Measurements from ENCODE around the gene TP63. TPM values are rescaled to one million over a fixed set of nuclear protein-coding genes. Genes with fewer than 3 reads are reported as not detected.
A peak's percentile ranks its signal among the peaks of the same experiment; 100 is the strongest.

TP63 gene
- polyA plus RNA-seq, 1 experiment = not detected

DNA sequence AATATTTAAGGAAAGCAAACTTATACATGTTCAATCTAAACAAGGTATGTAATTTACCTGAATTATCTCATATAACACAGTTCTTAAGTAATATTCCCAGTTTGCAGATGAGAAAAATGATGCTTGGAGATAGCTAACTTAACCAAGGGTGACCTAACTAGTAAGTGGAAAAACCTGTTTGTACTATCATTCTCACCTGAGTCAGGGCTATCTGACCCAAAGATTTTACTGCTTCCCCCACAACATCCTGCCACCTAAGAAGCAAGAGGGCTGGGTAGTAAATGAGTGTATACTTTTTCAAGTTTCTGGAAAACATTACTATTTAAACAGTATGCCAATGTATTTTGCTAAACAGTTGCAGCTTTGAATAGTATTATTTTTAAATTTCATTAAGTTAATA is 10.6 kb downstream of the TP63 start:
- no peaks in the 10 kb centered on the region for H3K9me3 ChIP-seq (ENCODE audit: control insufficient read depth, insufficient read depth, low read length)
- ChIA-PET POLR2A (no interaction called here), CTCF (no interaction called here)
- H3K27me3 ChIP-seq (ENCODE audit: control insufficient read depth, insufficient read depth, low read length) = no peaks in the 10 kb centered on the region
- no peak for DNase-seq (ENCODE audit: low read depth, low spot score)
- no peak overlapping the region for H3K27ac ChIP-seq (ENCODE audit: low read depth, low read length)
- no peak overlapping the region for H3K4me3 ChIP-seq (ENCODE audit: low read depth, low read length)
- TF ChIP-seq, protein P1, sequence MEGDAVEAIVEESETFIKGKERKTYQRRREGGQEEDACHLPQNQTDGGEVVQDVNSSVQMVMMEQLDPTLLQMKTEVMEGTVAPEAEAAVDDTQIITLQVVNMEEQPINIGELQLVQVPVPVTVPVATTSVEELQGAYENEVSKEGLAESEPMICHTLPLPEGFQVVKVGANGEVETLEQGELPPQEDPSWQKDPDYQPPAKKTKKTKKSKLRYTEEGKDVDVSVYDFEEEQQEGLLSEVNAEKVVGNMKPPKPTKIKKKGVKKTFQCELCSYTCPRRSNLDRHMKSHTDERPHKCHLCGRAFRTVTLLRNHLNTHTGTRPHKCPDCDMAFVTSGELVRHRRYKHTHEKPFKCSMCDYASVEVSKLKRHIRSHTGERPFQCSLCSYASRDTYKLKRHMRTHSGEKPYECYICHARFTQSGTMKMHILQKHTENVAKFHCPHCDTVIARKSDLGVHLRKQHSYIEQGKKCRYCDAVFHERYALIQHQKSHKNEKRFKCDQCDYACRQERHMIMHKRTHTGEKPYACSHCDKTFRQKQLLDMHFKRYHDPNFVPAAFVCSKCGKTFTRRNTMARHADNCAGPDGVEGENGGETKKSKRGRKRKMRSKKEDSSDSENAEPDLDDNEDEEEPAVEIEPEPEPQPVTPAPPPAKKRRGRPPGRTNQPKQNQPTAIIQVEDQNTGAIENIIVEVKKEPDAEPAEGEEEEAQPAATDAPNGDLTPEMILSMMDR (IDR thresholded peaks at IDR 0.05; ENCODE audit: low read depth, low read length) = no peak

DNA sequence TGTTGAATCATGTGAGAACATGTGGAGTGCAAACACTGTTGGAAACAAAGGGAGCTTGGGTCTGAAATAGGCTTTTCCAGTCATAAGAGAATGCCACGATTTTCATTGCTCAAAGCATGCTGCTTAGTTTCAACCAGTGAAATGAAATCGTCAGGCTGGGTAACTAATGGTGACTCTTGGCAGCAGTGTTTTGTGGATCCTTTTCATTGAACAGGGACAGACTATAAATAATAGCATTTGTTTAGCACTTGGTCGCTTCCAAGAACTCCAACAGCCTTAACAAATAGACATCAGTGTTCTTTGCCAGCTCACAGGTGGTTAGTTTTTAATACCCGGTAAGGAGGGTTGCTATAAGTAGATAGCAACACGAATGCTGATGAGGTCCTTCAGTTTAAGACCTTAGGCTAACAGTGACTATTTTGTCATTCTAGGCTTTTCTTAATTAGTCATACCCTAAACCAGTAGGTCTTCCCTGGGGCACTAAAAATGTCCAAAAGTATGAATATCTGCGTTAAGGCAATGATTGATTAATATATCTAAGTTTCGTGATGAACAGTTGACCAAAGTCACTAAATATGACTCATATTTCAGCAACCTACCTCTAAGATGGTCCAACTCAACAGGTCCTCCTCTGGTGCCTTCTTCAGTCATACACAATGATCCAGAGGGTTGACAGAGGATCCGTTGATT is 15.8 kb downstream of the TP63 start:
- TF ChIP-seq, protein P1 (IDR thresholded peaks at IDR 0.05; ENCODE audit: low read depth, low read length) = no peak
- no peak for DNase-seq (ENCODE audit: low read depth, low spot score)
- ChIA-PET POLR2A (no interaction called here), CTCF (no interaction called here)
- Histone ChIP-seq H3K27ac (ENCODE audit: low read depth, low read length) (no peak overlapping the region), H3K9me3 (ENCODE audit: control insufficient read depth, insufficient read depth, low read length) (no peaks in the 10 kb centered on the region), H3K4me3 (ENCODE audit: low read depth, low read length) (no peak overlapping the region), H3K27me3 (ENCODE audit: control insufficient read depth, insufficient read depth, low read length) (no peaks in the 10 kb centered on the region)

DNA sequence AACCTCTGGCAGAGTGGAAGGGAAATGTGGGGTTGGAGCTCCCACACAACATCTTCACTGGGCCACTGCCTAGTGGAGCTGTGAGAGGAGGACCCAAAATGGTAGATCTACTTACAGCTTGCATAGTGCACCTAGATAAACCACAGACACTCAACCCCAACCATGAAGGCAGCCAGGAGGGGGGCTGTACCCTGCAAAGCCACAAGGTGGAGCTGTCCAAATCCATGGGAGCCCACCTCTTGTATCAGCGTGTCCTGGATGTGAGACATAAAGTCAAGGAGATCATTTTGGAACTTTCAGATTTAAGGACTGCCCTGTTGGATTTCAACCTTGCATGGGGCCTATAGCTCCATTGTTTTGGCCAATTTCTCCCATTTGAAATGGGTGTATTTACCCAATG is 20.9 kb downstream of the TP63 start:
- POLR2A ChIA-PET = no interaction called here
- DNase-seq (ENCODE audit: low read depth, low spot score) = no peak
- Histone ChIP-seq H3K27me3 (ENCODE audit: control insufficient read depth, insufficient read depth, low read length) (no peaks in the 10 kb centered on the region), H3K4me3 (ENCODE audit: low read depth, low read length) (no peak overlapping the region), H3K27ac (ENCODE audit: low read depth, low read length) (no peak overlapping the region), H3K9me3 (ENCODE audit: control insufficient read depth, insufficient read depth, low read length) (no peaks in the 10 kb centered on the region)
- CTCF ChIA-PET = interaction anchor here (0.7 to 2.0 kb wide), 11 partner anchors 12 to 691 kb away, joined by 3 to 19 read pairs (median 3); no protein-coding TSS in a partner anchor
- TF ChIP-seq, protein P1 (IDR thresholded peaks at IDR 0.05; ENCODE audit: low read depth, low read length) = peak; percentile 54

GRCh38 chr3:189655617-189656016 is 24.4 kb downstream of the TP63 start:
- CTCF ChIA-PET = interaction anchor here (1.4 kb wide), 1 partner anchor 293 kb away, joined by 5 read pairs; no protein-coding TSS in a partner anchor
- Histone ChIP-seq H3K4me3 (ENCODE audit: low read depth, low read length) (no peak overlapping the region), H3K9me3 (ENCODE audit: control insufficient read depth, insufficient read depth, low read length) (no peaks in the 10 kb centered on the region), H3K27ac (ENCODE audit: low read depth, low read length) (no peak overlapping the region), H3K27me3 (ENCODE audit: control insufficient read depth, insufficient read depth, low read length) (no peaks in the 10 kb centered on the region)
- POLR2A ChIA-PET = no interaction called here
- no peak for DNase-seq (ENCODE audit: low read depth, low spot score)
- TF ChIP-seq, protein P1 (IDR thresholded peaks at IDR 0.05; ENCODE audit: low read depth, low read length) = no peak

DNA sequence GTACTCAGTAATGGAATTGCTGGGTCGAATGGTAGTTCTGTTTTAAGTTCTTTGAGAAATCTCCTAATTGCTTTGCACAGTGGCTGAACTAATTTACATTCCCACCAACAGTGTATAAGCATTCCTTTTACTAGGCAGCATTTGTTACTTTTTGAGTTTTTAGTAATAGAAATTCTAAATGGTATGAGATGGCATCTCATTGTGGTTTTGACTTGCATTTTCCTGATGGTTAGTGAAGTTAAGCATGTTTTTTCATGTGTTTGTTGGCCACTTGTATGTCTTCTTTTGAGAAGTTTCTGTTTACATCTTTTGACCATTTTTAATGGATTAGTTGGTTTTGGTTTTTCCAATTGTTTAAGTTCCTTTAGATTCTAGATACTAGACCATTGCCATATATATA is 28.4 kb downstream of the TP63 start:
- POLR2A ChIA-PET = no interaction called here
- Histone ChIP-seq H3K9me3 (ENCODE audit: control insufficient read depth, insufficient read depth, low read length) (no peaks in the 10 kb centered on the region), H3K4me3 (ENCODE audit: low read depth, low read length) (no peak overlapping the region), H3K27me3 (ENCODE audit: control insufficient read depth, insufficient read depth, low read length) (no peaks in the 10 kb centered on the region), H3K27ac (ENCODE audit: low read depth, low read length) (no peak overlapping the region)
- no peak for DNase-seq (ENCODE audit: low read depth, low spot score)
- TF ChIP-seq, protein P1 (IDR thresholded peaks at IDR 0.05; ENCODE audit: low read depth, low read length) = no peak
- CTCF ChIA-PET = no interaction called here

Data from AG04450 (cell line).